Measurements from ENCODE around the gene C15orf39. TPM values are rescaled to one million over a fixed set of nuclear protein-coding genes. Genes with fewer than 3 reads are reported as not detected.
"Not testable (repeated sequence)": the region's sequence is repeated elsewhere in the genome, so short reads cannot be mapped to it uniquely, and the experiment has no call there.

The C15orf39 gene
- polyA plus RNA-seq, 1 donor: 17.6 TPM

DNA sequence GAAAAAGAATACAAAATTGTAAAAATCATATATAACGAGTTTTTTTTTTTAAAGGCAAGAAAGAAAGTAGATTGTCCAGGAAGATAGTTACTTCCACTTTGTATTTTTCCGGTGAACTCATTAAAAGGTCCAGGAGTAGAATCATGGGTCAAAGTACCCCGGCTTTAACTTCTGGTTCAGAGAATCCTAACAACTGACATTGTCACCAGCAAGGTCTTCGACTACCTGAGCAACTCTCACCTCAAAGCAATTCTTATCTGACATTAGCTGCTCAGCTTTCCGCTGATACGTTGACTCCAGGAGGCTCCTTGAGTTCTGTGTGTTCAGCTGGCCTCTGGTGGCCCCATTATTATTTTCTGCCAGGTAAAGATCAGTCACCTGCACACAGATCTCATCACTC is 47.3 kb downstream of the C15orf39 start:
- no CpG with 5 or more reads among the region's 6 CpGs for WGBS (ENCODE audit: insufficient coverage, low lambda C conversion rate)
- H3K9me3 ChIP-seq (ENCODE audit: control insufficient read depth, low read depth, low read length); H3K36me3 ChIP-seq (ENCODE audit: control insufficient read depth, insufficient read depth, low read length); H3K27me3 ChIP-seq (ENCODE audit: control insufficient read depth, insufficient read depth, low read length); H3K4me3 ChIP-seq (ENCODE audit: low read length); H3K27ac ChIP-seq (ENCODE audit: low read length): not testable (repeated sequence)
- peaks cover 11% of the 10 kb centered on the region for H3K4me1 ChIP-seq (ENCODE audit: control insufficient read depth, insufficient read depth, low read length)
- peak; percentile 53 to 78 for DNase-seq

DNA sequence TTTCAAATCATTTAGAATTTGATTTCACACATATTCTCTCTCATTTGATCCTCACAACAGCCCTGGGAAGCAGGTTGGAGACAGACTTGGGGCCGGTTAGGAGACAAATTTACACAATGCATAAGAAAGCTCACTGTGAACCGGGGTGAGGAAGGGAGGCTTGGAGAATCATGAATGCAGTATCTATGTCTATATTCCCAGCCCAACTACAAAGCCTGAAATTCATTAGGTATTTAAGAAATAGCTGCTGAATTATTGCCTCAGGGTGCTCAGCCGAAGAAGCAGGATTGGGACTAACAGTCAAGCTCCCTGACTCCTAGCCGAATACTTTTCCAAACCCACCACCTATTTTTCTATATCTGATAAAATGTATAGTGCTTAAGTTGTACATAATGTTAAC is 48.0 kb downstream of the C15orf39 start:
- no peak overlapping the region for H3K27ac ChIP-seq (ENCODE audit: low read length)
- no peak for DNase-seq
- no peaks in the 10 kb centered on the region for H3K36me3 ChIP-seq (ENCODE audit: control insufficient read depth, insufficient read depth, low read length)
- peaks cover 11% of the 10 kb centered on the region for H3K4me1 ChIP-seq (ENCODE audit: control insufficient read depth, insufficient read depth, low read length)
- H3K4me3 ChIP-seq (ENCODE audit: low read length): no peak overlapping the region
- no CpG with 5 or more reads among the region's 4 CpGs for WGBS (ENCODE audit: insufficient coverage, low lambda C conversion rate)
- H3K9me3 ChIP-seq (ENCODE audit: control insufficient read depth, low read depth, low read length): no peaks in the 10 kb centered on the region
- H3K27me3 ChIP-seq (ENCODE audit: control insufficient read depth, insufficient read depth, low read length): no peaks in the 10 kb centered on the region

DNA sequence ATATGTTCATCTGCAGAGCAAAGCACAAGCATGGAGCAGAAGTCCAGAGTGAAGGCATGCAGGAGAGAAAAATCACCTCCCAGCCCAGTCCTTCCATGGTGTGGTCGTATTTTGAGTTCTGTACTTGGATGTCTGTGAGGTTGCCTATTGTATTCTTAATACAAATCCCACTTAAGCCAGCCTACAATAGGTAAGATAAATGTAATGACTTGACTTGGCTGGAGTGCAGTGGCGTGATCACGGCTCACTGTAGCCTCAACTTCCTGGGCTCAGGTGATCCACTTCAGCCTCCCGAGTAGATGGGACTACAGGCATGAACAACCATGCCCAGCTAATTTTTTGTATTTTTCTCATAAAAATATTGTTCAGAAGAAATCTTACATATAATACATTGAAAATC is 49.7 kb downstream of the C15orf39 start:
- H3K9me3 ChIP-seq (ENCODE audit: control insufficient read depth, low read depth, low read length); H3K27me3 ChIP-seq (ENCODE audit: control insufficient read depth, insufficient read depth, low read length); H3K4me3 ChIP-seq (ENCODE audit: low read length); DNase-seq; H3K36me3 ChIP-seq (ENCODE audit: control insufficient read depth, insufficient read depth, low read length); H3K27ac ChIP-seq (ENCODE audit: low read length): not testable (repeated sequence)
- H3K4me1 ChIP-seq (ENCODE audit: control insufficient read depth, insufficient read depth, low read length): peaks cover 11% of the 10 kb centered on the region
- WGBS (ENCODE audit: insufficient coverage, low lambda C conversion rate): no CpG with 5 or more reads among the region's 4 CpGs

DNA sequence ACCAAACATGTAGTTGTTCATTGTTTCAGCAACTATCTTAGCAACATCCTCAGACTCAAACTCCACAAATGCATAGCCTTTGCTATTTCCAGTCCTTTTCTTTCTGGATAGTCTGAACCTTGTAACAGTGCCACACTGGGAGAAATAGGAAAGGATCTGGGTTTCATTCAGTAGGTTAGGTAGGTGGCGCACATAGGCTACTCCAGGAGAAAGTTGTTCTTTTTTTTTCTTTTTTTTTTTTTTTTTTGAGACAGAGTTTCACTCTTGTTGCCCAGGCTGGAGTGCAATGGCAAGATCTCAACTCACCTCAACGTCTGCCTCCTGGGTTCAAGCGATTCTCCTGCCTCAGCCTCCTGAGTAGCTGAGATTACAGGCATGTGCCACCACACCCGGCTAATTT is 50.6 kb downstream of the C15orf39 start:
- not testable (repeated sequence) for H3K4me3 ChIP-seq (ENCODE audit: low read length); H3K9me3 ChIP-seq (ENCODE audit: control insufficient read depth, low read depth, low read length); H3K27me3 ChIP-seq (ENCODE audit: control insufficient read depth, insufficient read depth, low read length); H3K36me3 ChIP-seq (ENCODE audit: control insufficient read depth, insufficient read depth, low read length); H3K27ac ChIP-seq (ENCODE audit: low read length); DNase-seq
- peaks cover 11% of the 10 kb centered on the region for H3K4me1 ChIP-seq (ENCODE audit: control insufficient read depth, insufficient read depth, low read length)
- WGBS (ENCODE audit: insufficient coverage, low lambda C conversion rate): no CpG with 5 or more reads among the region's 4 CpGs

DNA sequence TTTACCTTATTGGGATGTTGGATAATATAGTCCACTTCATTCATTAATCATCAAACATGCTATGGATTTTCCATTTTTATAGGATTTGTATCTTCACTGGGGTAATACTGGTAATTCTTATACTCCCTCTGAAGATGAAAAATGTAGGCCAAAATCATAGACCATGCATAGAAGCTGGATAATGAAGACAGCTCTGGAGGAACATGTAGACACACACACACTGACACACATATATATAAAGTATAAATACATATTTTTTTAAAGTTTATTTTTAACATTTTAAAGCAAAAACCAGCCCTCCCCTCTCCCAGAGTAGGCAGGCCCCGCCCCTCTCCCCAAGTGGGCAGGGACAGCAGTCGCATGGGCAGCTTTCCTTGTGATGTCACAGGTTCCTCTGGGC is 56.4 kb downstream of the C15orf39 start, which contains the start of gene GOLGA6C:
Gene GOLGA6C, plus strand, starts transcription at position 301 of the 400 bp plus-strand sequence. CDS start 265 bp downstream, outside the sequence.
- not testable (repeated sequence) for H3K4me1 ChIP-seq (ENCODE audit: control insufficient read depth, insufficient read depth, low read length); H3K9me3 ChIP-seq (ENCODE audit: control insufficient read depth, low read depth, low read length); H3K27ac ChIP-seq (ENCODE audit: low read length); H3K4me3 ChIP-seq (ENCODE audit: low read length); H3K36me3 ChIP-seq (ENCODE audit: control insufficient read depth, insufficient read depth, low read length); DNase-seq; H3K27me3 ChIP-seq (ENCODE audit: control insufficient read depth, insufficient read depth, low read length)
- no CpG with 5 or more reads among the region's 2 CpGs for WGBS (ENCODE audit: insufficient coverage, low lambda C conversion rate)

DNA sequence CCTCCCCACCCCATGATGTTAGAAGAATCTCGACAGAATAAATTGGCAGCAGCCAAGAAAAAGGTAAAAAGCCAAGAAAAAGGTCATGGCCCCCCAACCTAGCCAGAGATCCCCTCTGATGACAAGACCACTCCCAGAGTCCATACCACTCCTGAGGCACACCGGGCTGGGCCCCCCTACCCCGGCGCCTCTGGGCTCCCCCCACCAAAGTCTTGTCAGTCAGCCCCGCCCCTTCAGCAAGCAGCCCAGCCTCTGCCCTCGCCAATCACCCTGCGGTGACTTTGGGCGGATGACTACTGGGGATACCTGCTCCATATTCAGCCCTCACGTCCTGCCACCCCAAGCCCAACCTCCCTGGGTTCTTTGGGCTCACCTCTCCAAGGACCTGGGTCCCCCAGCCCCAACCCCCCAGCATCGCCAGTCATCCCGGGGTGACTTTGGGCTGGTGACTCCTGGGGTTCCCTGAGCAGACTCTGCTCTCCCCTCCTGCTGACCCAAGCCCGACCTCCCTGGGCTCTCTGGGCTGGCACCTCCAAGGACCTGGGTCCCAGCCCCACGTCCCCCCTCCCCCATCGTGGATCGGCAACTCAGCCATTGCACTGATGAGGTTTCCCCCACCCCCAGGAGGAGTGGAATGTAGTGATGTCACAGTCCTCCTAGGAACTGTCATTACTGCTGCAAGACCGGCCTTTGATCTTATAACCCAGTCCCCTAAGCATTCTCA is 57.1 kb downstream of the C15orf39 start:
- H3K4me1 ChIP-seq (ENCODE audit: control insufficient read depth, insufficient read depth, low read length); H3K27ac ChIP-seq (ENCODE audit: low read length); DNase-seq; H3K4me3 ChIP-seq (ENCODE audit: low read length); H3K27me3 ChIP-seq (ENCODE audit: control insufficient read depth, insufficient read depth, low read length); H3K9me3 ChIP-seq (ENCODE audit: control insufficient read depth, low read depth, low read length); H3K36me3 ChIP-seq (ENCODE audit: control insufficient read depth, insufficient read depth, low read length): not testable (repeated sequence)
- WGBS (ENCODE audit: insufficient coverage, low lambda C conversion rate): no CpG with 5 or more reads among the region's 16 CpGs

DNA sequence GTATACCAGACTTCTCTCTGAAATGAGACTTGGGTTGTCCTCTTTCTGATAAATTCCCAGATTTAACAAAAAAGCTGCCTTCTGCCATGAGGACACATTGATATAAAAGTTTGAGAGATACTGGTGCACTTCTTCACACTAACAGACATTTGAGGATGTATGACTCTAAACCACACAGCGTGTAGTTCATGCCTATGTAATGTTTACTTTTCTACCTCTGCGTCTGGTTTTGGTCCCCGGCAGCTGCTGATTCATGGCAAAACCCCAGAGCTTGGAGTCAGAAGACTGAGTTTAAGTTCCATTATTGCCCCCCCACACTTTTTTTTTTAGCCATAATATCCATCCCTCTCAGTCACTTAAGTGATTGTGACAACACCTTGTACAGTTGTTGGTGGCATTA is 58.2 kb downstream of the C15orf39 start:
- not testable (repeated sequence) for H3K27me3 ChIP-seq (ENCODE audit: control insufficient read depth, insufficient read depth, low read length); H3K36me3 ChIP-seq (ENCODE audit: control insufficient read depth, insufficient read depth, low read length); H3K4me1 ChIP-seq (ENCODE audit: control insufficient read depth, insufficient read depth, low read length); H3K4me3 ChIP-seq (ENCODE audit: low read length); H3K9me3 ChIP-seq (ENCODE audit: control insufficient read depth, low read depth, low read length); H3K27ac ChIP-seq (ENCODE audit: low read length); DNase-seq
- no CpG with 5 or more reads among the region's 3 CpGs for WGBS (ENCODE audit: insufficient coverage, low lambda C conversion rate)

Other genes with a start within 250 kb of the C15orf39 start
- gene RPP25, start 245.1 kb upstream of the C15orf39 start, polyA plus RNA-seq: 6.2 TPM
- gene SCAMP5, start 206.3 kb upstream of the C15orf39 start, polyA plus RNA-seq: 31.6 TPM
- gene PPCDC, start 178.3 kb upstream of the C15orf39 start, polyA plus RNA-seq: 10.5 TPM
- not detected for gene GOLGA6C, start 56.5 kb downstream of the C15orf39 start, polyA plus RNA-seq
- 0.04 TPM for gene GOLGA6D, start 81.0 kb downstream of the C15orf39 start, polyA plus RNA-seq
- gene COMMD4, start 134.2 kb downstream of the C15orf39 start, polyA plus RNA-seq: 79.9 TPM
- 44.5 TPM for gene NEIL1, start 145.2 kb downstream of the C15orf39 start, polyA plus RNA-seq
- gene MAN2C1, start 166.7 kb downstream of the C15orf39 start, polyA plus RNA-seq: 211 TPM
- gene SIN3A, start 249.8 kb downstream of the C15orf39 start, polyA plus RNA-seq: 33.8 TPM

Data from large intestine (tissue), 3 donors.